ENCODE data around the gene CDC42BPA.

- no peak for TF ChIP-seq POLR2A (IDR thresholded peaks at IDR 0.05)
- TF ChIP-seq, protein P1, sequence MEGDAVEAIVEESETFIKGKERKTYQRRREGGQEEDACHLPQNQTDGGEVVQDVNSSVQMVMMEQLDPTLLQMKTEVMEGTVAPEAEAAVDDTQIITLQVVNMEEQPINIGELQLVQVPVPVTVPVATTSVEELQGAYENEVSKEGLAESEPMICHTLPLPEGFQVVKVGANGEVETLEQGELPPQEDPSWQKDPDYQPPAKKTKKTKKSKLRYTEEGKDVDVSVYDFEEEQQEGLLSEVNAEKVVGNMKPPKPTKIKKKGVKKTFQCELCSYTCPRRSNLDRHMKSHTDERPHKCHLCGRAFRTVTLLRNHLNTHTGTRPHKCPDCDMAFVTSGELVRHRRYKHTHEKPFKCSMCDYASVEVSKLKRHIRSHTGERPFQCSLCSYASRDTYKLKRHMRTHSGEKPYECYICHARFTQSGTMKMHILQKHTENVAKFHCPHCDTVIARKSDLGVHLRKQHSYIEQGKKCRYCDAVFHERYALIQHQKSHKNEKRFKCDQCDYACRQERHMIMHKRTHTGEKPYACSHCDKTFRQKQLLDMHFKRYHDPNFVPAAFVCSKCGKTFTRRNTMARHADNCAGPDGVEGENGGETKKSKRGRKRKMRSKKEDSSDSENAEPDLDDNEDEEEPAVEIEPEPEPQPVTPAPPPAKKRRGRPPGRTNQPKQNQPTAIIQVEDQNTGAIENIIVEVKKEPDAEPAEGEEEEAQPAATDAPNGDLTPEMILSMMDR (IDR thresholded peaks at IDR 0.05), result no peak
Measured at GRCh38 chr1:227268943-227269342, 49.3 kb downstream of the CDC42BPA start.
